Body of pancreas (tissue), 4 donors: ENCODE results near the gene FAM193B.

Experiments
- CTCF ChIP-seq, 7 experiments: fragments of 450-650 bp in 4 of 7; fragments of 200-600 bp in 3 of 7; sonication (generic) in 3 of 7; IDR thresholded peaks; one replicate each; pipeline ENCODE4 v1.5.1; 2016 to 2019; ENCODE audit warnings: antibody characterized with exemption in 7 of 7
- POLR2A ChIP-seq, 3 donors: fragments of 450-650 bp; IDR thresholded peaks; one replicate each; pipeline ENCODE4 v1.6.1; 2016; ENCODE audit warnings: antibody characterized with exemption in 3 of 3, mild to moderate bottlenecking in 2 of 3

DNA sequence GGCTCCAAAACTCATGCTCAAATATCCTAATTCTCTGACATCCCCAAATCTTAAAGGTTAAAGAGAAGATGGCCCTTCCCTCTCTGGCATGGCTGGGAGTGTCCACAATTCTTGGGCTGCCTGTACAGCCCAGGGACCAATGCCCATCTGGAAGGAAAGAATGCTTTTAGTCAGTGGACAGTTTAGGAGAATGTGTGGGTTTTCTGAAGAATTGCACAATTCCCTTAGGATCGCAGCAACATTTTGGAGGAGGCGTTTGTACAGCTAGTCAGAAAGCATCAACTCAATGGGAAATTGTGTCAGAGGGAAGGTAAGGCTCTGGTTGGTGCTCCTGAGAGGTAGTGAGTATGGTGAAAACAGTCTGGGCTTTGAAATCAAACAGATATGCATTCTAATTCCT lies 15.0 kb downstream of the FAM193B start:
- TF ChIP-seq CTCF (IDR thresholded peaks at IDR 0.05) (no peak), POLR2A (IDR thresholded peaks at IDR 0.05) (no peak)
